ENCODE data around the gene VIL1.

DNA sequence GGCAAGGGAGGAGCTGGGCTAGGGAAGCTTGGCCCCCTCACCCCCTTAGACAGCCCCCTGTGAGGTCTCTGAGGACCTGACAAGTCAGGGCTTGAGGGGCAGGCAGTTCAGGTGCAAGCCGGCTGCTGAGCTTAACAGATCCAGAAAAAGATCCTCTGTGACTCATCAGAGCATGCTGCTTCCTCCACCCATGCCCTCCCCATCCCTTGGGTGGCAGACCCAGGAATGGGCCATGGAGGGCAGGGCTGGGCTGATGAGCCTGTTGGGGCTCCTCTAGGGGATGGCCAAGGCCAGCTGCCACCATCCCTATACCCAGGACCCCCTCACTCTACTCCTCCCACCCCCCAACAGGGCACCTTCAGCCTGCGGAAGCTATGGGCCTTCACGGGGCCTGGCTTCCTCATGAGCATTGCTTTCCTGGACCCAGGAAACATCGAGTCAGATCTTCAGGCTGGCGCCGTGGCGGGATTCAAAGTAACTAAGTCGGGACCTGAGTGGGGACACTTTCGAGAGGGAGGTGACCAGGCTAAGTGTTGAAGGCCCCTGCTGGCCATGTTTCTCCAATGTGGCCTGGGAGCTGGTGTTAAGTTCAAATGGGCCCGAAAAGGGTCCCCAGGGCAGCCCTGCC, 34.9 kb upstream of the VIL1 start:
- TF ChIP-seq, protein P1, sequence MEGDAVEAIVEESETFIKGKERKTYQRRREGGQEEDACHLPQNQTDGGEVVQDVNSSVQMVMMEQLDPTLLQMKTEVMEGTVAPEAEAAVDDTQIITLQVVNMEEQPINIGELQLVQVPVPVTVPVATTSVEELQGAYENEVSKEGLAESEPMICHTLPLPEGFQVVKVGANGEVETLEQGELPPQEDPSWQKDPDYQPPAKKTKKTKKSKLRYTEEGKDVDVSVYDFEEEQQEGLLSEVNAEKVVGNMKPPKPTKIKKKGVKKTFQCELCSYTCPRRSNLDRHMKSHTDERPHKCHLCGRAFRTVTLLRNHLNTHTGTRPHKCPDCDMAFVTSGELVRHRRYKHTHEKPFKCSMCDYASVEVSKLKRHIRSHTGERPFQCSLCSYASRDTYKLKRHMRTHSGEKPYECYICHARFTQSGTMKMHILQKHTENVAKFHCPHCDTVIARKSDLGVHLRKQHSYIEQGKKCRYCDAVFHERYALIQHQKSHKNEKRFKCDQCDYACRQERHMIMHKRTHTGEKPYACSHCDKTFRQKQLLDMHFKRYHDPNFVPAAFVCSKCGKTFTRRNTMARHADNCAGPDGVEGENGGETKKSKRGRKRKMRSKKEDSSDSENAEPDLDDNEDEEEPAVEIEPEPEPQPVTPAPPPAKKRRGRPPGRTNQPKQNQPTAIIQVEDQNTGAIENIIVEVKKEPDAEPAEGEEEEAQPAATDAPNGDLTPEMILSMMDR (IDR thresholded peaks at IDR 0.05; ENCODE audit: insufficient read depth, low read length) = no peak
- TF ChIP-seq POLR2AphosphoS5 (IDR thresholded peaks at IDR 0.05; ENCODE audit: low read depth) = no peak
- TF ChIP-seq GABPA (IDR thresholded peaks at IDR 0.05; ENCODE audit: low read depth) = no peak
- TF ChIP-seq, protein P2, sequence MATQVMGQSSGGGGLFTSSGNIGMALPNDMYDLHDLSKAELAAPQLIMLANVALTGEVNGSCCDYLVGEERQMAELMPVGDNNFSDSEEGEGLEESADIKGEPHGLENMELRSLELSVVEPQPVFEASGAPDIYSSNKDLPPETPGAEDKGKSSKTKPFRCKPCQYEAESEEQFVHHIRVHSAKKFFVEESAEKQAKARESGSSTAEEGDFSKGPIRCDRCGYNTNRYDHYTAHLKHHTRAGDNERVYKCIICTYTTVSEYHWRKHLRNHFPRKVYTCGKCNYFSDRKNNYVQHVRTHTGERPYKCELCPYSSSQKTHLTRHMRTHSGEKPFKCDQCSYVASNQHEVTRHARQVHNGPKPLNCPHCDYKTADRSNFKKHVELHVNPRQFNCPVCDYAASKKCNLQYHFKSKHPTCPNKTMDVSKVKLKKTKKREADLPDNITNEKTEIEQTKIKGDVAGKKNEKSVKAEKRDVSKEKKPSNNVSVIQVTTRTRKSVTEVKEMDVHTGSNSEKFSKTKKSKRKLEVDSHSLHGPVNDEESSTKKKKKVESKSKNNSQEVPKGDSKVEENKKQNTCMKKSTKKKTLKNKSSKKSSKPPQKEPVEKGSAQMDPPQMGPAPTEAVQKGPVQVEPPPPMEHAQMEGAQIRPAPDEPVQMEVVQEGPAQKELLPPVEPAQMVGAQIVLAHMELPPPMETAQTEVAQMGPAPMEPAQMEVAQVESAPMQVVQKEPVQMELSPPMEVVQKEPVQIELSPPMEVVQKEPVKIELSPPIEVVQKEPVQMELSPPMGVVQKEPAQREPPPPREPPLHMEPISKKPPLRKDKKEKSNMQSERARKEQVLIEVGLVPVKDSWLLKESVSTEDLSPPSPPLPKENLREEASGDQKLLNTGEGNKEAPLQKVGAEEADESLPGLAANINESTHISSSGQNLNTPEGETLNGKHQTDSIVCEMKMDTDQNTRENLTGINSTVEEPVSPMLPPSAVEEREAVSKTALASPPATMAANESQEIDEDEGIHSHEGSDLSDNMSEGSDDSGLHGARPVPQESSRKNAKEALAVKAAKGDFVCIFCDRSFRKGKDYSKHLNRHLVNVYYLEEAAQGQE (IDR thresholded peaks at IDR 0.05; ENCODE audit: insufficient replicate concordance, low read depth) = no peak
- no peak for TF ChIP-seq SPI1 (IDR thresholded peaks at IDR 0.05; ENCODE audit: borderline replicate concordance, low read depth)

Measured in HL-60 (cell line).